SK-N-SH (cell line): ENCODE measurements around the gene ZBED1. TPM values are rescaled to one million over a fixed set of nuclear protein-coding genes. Genes with fewer than 3 reads are reported as not detected.

Experiments
- CTCF ChIA-PET: fragments of 300-600, 350-600 bp; formaldehyde crosslinking; extraction: SDS; loops from one replicate; lab custom pipeline; 2021; lab: Yijun Ruan, JAX
- POLR2A ChIA-PET: fragments of 350-600 bp; sonication (Branson Sonifier 250); formaldehyde crosslinking; extraction: SDS; loops from one replicate; lab custom pipeline; 2020; ENCODE audit warnings: antibody characterized with exemption, inconsistent platforms; lab: Yijun Ruan, JAX
- DNase-seq: peaks from one replicate; pipeline ENCODE4 v3.0.0; 2012
- H2AFZ ChIP-seq: fragments of 200-600 bp; sonication (generic); 2 replicates; pipeline ENCODE4 v1.8.1; 2016; ENCODE audit warnings: antibody characterized with exemption, mild to moderate bottlenecking, low read depth
- H3F3A ChIP-seq: fragments of 200-600 bp; sonication (generic); replicated peaks from 2 replicates; pipeline ENCODE3; 2016; ENCODE audit warnings: antibody characterized with exemption, mild to moderate bottlenecking; ENCODE audit not compliant: insufficient read depth
- H3K27ac ChIP-seq, 2 experiments: fragments of 200-500 bp in 1 of 2; fragments of 200-600 bp in 1 of 2; sonication (Bioruptor generic) in 1 of 2; sonication (generic), shearing (Covaris generic) in 1 of 2; 2 replicates each; pipeline versions ENCODE4 v1.5.1 to v1.6.1; 2014 to 2016; ENCODE audit warnings: low read depth in 2 of 2, inconsistent platforms in 1 of 2, low read length in 1 of 2, mild to moderate bottlenecking in 1 of 2, mixed read lengths in 1 of 2
- H3K27me3 ChIP-seq: fragments of 200-600 bp; sonication (generic), shearing (Covaris generic); 2 replicates; pipeline ENCODE4 v1.6.1; 2016; ENCODE audit warnings: mixed run types; ENCODE audit not compliant: insufficient read depth
- H3K36me3 ChIP-seq, 2 experiments: fragments of 200-500 bp in 1 of 2; fragments of 200-600 bp in 1 of 2; sonication (Bioruptor generic) in 1 of 2; sonication (generic) in 1 of 2; replicated peaks in 1 of 2; 2 replicates each; pipeline versions ENCODE3 to v1.5.1; 2014 to 2016; ENCODE audit warnings: low read length in 1 of 2, mild to moderate bottlenecking in 1 of 2; ENCODE audit not compliant: insufficient read depth in 2 of 2, control insufficient read depth in 1 of 2
- H3K4me1 ChIP-seq, 2 experiments: fragments of 200-500 bp in 1 of 2; fragments of 200-600 bp in 1 of 2; sonication (Bioruptor generic) in 1 of 2; sonication (generic), shearing (Covaris generic) in 1 of 2; 2 replicates each; pipeline versions ENCODE4 v1.5.1 to v1.6.1; 2014 to 2016; ENCODE audit warnings: low read depth in 1 of 2, low read length in 1 of 2, mixed run types in 1 of 2; ENCODE audit not compliant: insufficient read depth in 2 of 2, control insufficient read depth in 1 of 2
- H3K4me2 ChIP-seq: fragments of 200-600 bp; sonication (generic), shearing (Covaris generic); 2 replicates; pipeline ENCODE4 v1.6.1; 2017; ENCODE audit warnings: mixed run types
- H3K4me3 ChIP-seq, 2 experiments: fragments of 200-500 bp in 1 of 2; fragments of 200-600 bp in 1 of 2; sonication (Bioruptor generic) in 1 of 2; sonication (generic), shearing (Covaris generic) in 1 of 2; 2 replicates each; pipeline versions ENCODE4 v1.5.1 to v1.8.1; 2014 to 2016; ENCODE audit warnings: low read depth in 2 of 2, inconsistent platforms in 1 of 2, low read length in 1 of 2, mild to moderate bottlenecking in 1 of 2, mixed read lengths in 1 of 2, moderate library complexity in 1 of 2
- H3K79me2 ChIP-seq: fragments of 200-600 bp; sonication (generic); 2 replicates; pipeline ENCODE4 v1.8.1; 2017; ENCODE audit warnings: mild to moderate bottlenecking; ENCODE audit not compliant: insufficient read depth
- H3K9ac ChIP-seq: fragments of 200-600 bp; sonication (generic); 2 replicates; pipeline ENCODE4 v1.6.1; 2017; ENCODE audit warnings: mixed run types
- H3K9me2 ChIP-seq: fragments of 200-600 bp; sonication (generic); 2 replicates; pipeline ENCODE4 v1.6.1; 2017; ENCODE audit warnings: mixed run types
- H3K9me3 ChIP-seq: fragments of 200-600 bp; sonication (generic); 2 replicates; pipeline ENCODE4 v1.6.1; 2017; ENCODE audit warnings: mixed run types, mild to moderate bottlenecking, moderate library complexity
- H4K20me1 ChIP-seq: fragments of 200-600 bp; sonication (generic); 2 replicates; pipeline ENCODE4 v1.6.1; 2017; ENCODE audit warnings: mild to moderate bottlenecking, mixed run types; ENCODE audit not compliant: insufficient read depth
- EP300 ChIP-seq, 2 experiments: IDR thresholded peaks; 2 replicates each; pipeline versions ENCODE4 v1.4.0 to v1.6.1; 2012; ENCODE audit warnings: borderline replicate concordance in 1 of 2, low read depth in 1 of 2, low read length in 1 of 2
- FOSL2 ChIP-seq: IDR thresholded peaks from 2 replicates; pipeline ENCODE4 v1.4.0; 2012; ENCODE audit warnings: low read depth, mild to moderate bottlenecking, moderate library complexity, borderline replicate concordance
- FOXM1 ChIP-seq: IDR thresholded peaks from 2 replicates; pipeline ENCODE4 v1.4.0; 2012; ENCODE audit warnings: low read depth, mild to moderate bottlenecking
- MXI1 ChIP-seq: IDR thresholded peaks from 2 replicates; pipeline ENCODE4 v1.6.1; 2012; ENCODE audit warnings: mild to moderate bottlenecking, low read depth, low read length, improper control_type of control experiment
- NFIC ChIP-seq: IDR thresholded peaks from 2 replicates; pipeline ENCODE4 v1.4.0; 2012; ENCODE audit warnings: borderline replicate concordance
- RAD21 ChIP-seq: IDR thresholded peaks from 2 replicates; pipeline ENCODE4 v1.6.1; 2012; ENCODE audit warnings: mild to moderate bottlenecking, low read length
- RCOR1 ChIP-seq: fragments of 150-350 bp; IDR thresholded peaks from 2 replicates; pipeline ENCODE4 v1.6.1; 2017; ENCODE audit warnings: antibody characterized with exemption, low read length
- SIN3A ChIP-seq: IDR thresholded peaks from 2 replicates; pipeline ENCODE4 v1.6.1; 2012; ENCODE audit warnings: low read depth, mild to moderate bottlenecking, low read length, moderate library complexity, borderline replicate concordance
- SMC3 ChIP-seq: IDR thresholded peaks from 2 replicates; pipeline ENCODE4 v1.6.1; 2012; ENCODE audit warnings: low read depth, low read length, improper control_type of control experiment
- TCF12 ChIP-seq: IDR thresholded peaks from 2 replicates; pipeline ENCODE4 v1.4.0; 2012
- TEAD4 ChIP-seq: IDR thresholded peaks from 2 replicates; pipeline ENCODE4 v1.4.0; 2012; ENCODE audit warnings: mild to moderate bottlenecking, borderline replicate concordance; ENCODE audit not compliant: insufficient read depth
- YY1 ChIP-seq: IDR thresholded peaks from 2 replicates; pipeline ENCODE4 v1.4.0; 2012; ENCODE audit warnings: low read depth, mild to moderate bottlenecking
- WGBS: methylation state at CpG from one replicate; pipeline ENCODE4 v1.1.6; 2017; ENCODE audit warnings: low lambda C conversion rate; 5-methylcytosine and 5-hydroxymethylcytosine counted together
- polyA plus RNA-seq, 3 experiments: library from polyadenylated mRNA; depleted of rRNA; stranded (reverse); fragments of >200 nt; gene quantifications; 2 replicates each; pipeline ENCODE4 v1.2.3, GENCODE V29; 2012
- TF ChIP-seq, protein P1 (sequence below): IDR thresholded peaks from 2 replicates; pipeline ENCODE4 v1.6.1; 2012; ENCODE audit warnings: mild to moderate bottlenecking, low read depth, low read length, moderate library complexity
- TF ChIP-seq, protein P2 (sequence below): fragments of 150-350 bp; IDR thresholded peaks from 2 replicates; pipeline ENCODE4 v1.6.1; 2016; ENCODE audit warnings: mild to moderate bottlenecking, low read depth, low read length

The ZBED1 gene
- polyA plus RNA-seq, 1 of the 3 experiments (the other 2 are of a cell fraction) = 16.7 TPM

DNA sequence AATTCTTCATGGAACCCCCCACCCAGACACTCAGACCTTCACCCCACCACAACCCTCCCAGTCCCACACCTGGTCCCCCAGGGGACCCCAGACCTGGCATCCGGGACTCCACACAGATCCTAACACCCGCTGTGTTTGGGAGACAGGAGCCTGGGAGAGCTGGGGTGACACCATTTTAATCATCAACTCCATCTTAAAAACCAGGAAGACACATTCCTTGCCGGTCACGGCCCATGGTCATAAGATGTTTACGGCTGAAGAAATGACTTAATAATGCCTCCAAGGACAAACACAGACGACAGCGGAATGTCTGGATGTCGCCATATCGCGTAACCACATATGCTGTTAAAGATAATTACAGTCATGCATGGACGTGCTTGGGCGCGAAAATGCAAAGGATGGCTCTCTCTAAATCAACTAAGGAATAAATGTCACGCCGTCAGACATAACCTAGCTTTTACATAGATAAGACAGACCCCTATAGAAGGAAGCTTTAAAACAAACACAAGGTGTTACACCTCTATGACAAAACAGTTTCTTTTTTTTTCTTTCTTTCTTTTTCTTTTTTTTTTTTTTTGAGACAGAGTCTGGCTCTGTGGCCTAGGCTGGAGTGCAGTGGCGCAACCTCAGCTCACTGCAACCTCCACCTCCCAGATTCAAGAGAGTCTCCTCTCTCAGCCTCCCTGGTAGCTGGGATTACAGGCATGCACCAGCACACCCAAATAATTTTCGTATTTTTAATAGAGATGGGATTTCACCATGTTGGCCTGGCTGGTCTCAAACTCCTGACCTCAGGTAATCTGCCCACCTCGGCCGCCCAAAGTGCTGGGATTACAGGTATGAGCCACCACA, 2.1 kb upstream of the ZBED1 start:
- 60% methylated on average over 19 of the region's 19 CpGs for WGBS
- no peaks in the 10 kb centered on the region for H4K20me1 ChIP-seq
- no peak overlapping the region for H3K9ac ChIP-seq
- no peak overlapping the region for H3K4me2 ChIP-seq
- no peak for DNase-seq
- H2AFZ ChIP-seq = no peak overlapping the region
- peaks cover 0 to under 1% of the 10 kb centered on the region in 2 experiments for H3K36me3 ChIP-seq
- no peaks in the 10 kb centered on the region for H3K9me3 ChIP-seq
- POLR2A ChIA-PET = no interaction called here
- H3K4me3 ChIP-seq = no peak overlapping the region
- no peaks in the 10 kb centered on the region for H3K9me2 ChIP-seq
- no peaks in the 10 kb centered on the region for H3K27me3 ChIP-seq
- no peak for TF ChIP-seq SIN3A
- TF ChIP-seq RAD21 = no peak
- no peak for TF ChIP-seq NFIC
- no peak for TF ChIP-seq FOXM1
- TF ChIP-seq TCF12 = no peak
- TF ChIP-seq MXI1 = no peak
- TF ChIP-seq YY1 = no peak
- no peak for TF ChIP-seq RCOR1
- TF ChIP-seq, protein P1, sequence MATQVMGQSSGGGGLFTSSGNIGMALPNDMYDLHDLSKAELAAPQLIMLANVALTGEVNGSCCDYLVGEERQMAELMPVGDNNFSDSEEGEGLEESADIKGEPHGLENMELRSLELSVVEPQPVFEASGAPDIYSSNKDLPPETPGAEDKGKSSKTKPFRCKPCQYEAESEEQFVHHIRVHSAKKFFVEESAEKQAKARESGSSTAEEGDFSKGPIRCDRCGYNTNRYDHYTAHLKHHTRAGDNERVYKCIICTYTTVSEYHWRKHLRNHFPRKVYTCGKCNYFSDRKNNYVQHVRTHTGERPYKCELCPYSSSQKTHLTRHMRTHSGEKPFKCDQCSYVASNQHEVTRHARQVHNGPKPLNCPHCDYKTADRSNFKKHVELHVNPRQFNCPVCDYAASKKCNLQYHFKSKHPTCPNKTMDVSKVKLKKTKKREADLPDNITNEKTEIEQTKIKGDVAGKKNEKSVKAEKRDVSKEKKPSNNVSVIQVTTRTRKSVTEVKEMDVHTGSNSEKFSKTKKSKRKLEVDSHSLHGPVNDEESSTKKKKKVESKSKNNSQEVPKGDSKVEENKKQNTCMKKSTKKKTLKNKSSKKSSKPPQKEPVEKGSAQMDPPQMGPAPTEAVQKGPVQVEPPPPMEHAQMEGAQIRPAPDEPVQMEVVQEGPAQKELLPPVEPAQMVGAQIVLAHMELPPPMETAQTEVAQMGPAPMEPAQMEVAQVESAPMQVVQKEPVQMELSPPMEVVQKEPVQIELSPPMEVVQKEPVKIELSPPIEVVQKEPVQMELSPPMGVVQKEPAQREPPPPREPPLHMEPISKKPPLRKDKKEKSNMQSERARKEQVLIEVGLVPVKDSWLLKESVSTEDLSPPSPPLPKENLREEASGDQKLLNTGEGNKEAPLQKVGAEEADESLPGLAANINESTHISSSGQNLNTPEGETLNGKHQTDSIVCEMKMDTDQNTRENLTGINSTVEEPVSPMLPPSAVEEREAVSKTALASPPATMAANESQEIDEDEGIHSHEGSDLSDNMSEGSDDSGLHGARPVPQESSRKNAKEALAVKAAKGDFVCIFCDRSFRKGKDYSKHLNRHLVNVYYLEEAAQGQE = no peak
- TF ChIP-seq EP300 (IDR thresholded peaks at IDR 0.05; ENCODE audit: borderline replicate concordance in 1 of 2, low read depth in 1 of 2, low read length in 1 of 2) = no peak
- no peak for TF ChIP-seq SMC3
- no peak for TF ChIP-seq TEAD4
- peaks cover 25% of the 10 kb centered on the region for H3K79me2 ChIP-seq
- H3K4me1 ChIP-seq = peaks cover 16% of the 10 kb centered on the region in 2 experiments; a peak in 3 of 4 replicates
- no peaks in the 10 kb centered on the region for H3F3A ChIP-seq
- H3K27ac ChIP-seq = no peak overlapping the region
- CTCF ChIA-PET = no interaction called here

DNA sequence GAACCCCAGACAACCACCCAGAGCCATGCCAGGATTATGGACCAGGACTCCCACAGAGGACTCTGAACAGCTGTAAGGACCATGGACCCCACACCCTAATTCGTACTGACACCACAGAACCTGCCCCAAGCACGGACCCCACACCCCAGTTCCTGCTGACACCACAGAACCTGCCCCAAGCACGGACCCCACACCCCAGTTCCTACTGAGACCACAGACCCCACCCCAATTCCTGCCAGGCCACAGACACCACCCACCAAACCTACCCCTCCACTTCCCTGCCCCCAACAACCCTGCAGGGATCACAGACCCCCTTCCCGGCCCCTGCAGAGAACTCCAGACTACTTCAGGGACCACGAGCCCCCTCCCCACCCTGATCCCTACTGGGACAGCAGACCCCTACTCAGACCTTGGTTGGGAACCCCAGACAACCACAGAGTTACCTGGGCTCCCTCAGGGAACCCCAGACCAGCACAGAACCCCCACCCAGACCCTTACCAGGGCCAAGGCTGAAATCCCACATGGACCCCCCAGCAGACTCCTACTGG, 1.4 kb upstream of the ZBED1 start:
- H3K4me3 ChIP-seq = no peak overlapping the region
- ChIA-PET POLR2A (no interaction called here), CTCF (no interaction called here)
- H3K9me3 ChIP-seq = no peaks in the 10 kb centered on the region
- H3K36me3 ChIP-seq = peaks cover 0 to 4% of the 10 kb centered on the region in 2 experiments
- no peak for TF ChIP-seq RAD21
- TF ChIP-seq, protein P2, sequence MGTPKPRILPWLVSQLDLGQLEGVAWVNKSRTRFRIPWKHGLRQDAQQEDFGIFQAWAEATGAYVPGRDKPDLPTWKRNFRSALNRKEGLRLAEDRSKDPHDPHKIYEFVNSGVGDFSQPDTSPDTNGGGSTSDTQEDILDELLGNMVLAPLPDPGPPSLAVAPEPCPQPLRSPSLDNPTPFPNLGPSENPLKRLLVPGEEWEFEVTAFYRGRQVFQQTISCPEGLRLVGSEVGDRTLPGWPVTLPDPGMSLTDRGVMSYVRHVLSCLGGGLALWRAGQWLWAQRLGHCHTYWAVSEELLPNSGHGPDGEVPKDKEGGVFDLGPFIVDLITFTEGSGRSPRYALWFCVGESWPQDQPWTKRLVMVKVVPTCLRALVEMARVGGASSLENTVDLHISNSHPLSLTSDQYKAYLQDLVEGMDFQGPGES = no peak
- TF ChIP-seq FOSL2 = no peak
- no peak for TF ChIP-seq NFIC
- no peak for TF ChIP-seq SMC3
- 88% methylated on average over 4 of the region's 5 CpGs for WGBS
- H2AFZ ChIP-seq = no peak overlapping the region
- DNase-seq = no peak
- no peak overlapping the region for H3K4me2 ChIP-seq
- H3K27me3 ChIP-seq = no peaks in the 10 kb centered on the region
- no peaks in the 10 kb centered on the region for H3F3A ChIP-seq
- no peak overlapping the region for H3K9ac ChIP-seq
- no peaks in the 10 kb centered on the region for H3K9me2 ChIP-seq
- H3K79me2 ChIP-seq = peaks cover 32% of the 10 kb centered on the region
- peaks cover 17 to 19% of the 10 kb centered on the region in 2 experiments; a peak in 3 of 4 replicates for H3K4me1 ChIP-seq
- H3K27ac ChIP-seq = no peak overlapping the region
- H4K20me1 ChIP-seq = no peaks in the 10 kb centered on the region
